Erythroblast (primary cell): Measurements from ENCODE around the gene RAB4B.

Experiments
- GATA1 ChIP-seq: IDR thresholded peaks from 2 replicates; pipeline ENCODE4 v1.6.1; 2011; ENCODE audit warnings: low read depth, mild to moderate bottlenecking, control low read depth, low read length, moderate library complexity
- POLR2A ChIP-seq: IDR thresholded peaks from 2 replicates; pipeline ENCODE4 v1.6.1; 2011; ENCODE audit warnings: mild to moderate bottlenecking, low read length

DNA sequence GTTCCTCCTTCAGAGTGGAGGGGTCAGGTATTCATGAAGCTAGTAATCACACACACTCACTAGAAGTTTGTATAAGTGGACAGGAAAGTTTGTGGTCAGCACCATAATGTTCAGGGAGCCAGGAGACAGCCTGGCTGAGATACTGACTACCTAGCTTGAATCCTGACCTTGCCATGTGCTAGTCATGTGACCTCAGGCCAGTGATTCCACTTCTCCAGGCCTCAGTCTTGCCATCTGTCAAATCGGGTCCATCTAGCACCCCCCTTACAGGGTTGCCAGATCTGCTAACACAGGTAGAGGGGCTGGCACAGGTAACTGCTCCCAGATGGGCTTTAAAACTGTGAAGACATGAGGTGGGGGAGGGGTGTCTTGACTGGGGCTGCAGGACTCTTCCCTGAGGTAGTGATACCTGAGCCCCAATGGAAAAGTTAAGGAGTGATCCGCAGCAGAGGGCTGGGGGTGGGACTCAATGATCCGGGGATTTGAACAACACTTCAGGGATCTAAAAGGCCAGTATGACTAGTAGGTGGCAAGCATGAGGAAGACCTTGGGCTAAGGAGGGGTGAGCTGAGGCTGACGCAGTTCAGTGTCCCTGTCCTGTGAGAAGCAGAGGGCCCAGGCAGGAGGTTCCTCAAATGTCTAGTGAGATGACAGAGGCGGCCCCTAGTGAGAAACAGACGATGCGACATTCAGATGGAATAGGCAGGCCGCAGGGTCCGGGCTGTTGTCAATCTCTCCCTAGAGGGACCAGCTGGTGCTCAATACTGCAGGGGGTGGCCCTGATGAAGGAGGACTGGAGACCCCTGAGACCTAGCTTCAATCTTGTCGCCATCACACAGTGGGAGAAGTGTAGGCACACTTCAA, 36.3 kb upstream of the RAB4B start:
- TF ChIP-seq POLR2A = no peak
- no peak for TF ChIP-seq GATA1
